ENCODE data around the gene ARHGAP27.
"Not testable (repeated sequence)": the region's sequence is repeated elsewhere in the genome, so short reads cannot be mapped to it uniquely, and the experiment has no call there.

The ARHGAP27 gene

GRCh38 chr17:45446872-45447625, 14.4 kb upstream of the ARHGAP27 start:
- DNase-seq (ENCODE audit: low spot score), result not testable (repeated sequence)

- DNase-seq (ENCODE audit: low spot score), result not testable (repeated sequence)
These were observed 13.5 kb upstream of the ARHGAP27 start for GRCh38 chr17:45445901-45446743.

- DNase-seq (ENCODE audit: low spot score), result not testable (repeated sequence)
These were observed 12.5 kb upstream of the ARHGAP27 start for GRCh38 chr17:45444856-45445820.

- not testable (repeated sequence) for DNase-seq (ENCODE audit: low spot score)
These were observed 11.6 kb upstream of the ARHGAP27 start for GRCh38 chr17:45444301-45444700.

- DNase-seq (ENCODE audit: low spot score), result not testable (repeated sequence)
These were observed 10.9 kb upstream of the ARHGAP27 start for GRCh38 chr17:45443371-45444260.

GRCh38 chr17:45441526-45442310, 9.0 kb upstream of the ARHGAP27 start:
- DNase-seq (ENCODE audit: low spot score), result no peak

- not testable (repeated sequence) for DNase-seq (ENCODE audit: low spot score)
These were observed 8.3 kb upstream of the ARHGAP27 start for GRCh38 chr17:45440839-45441515.

- DNase-seq (ENCODE audit: low spot score), result no peak
These were observed 7.6 kb upstream of the ARHGAP27 start for GRCh38 chr17:45440161-45440778.

- DNase-seq (ENCODE audit: low spot score), result no peak
These were observed 6.4 kb upstream of the ARHGAP27 start for GRCh38 chr17:45438931-45439610.

GRCh38 chr17:45437465-45438283, 5.0 kb upstream of the ARHGAP27 start:
- DNase-seq (ENCODE audit: low spot score), result no peak

GRCh38 chr17:45436625-45437464, 4.2 kb upstream of the ARHGAP27 start:
- DNase-seq (ENCODE audit: low spot score), result no peak

- DNase-seq (ENCODE audit: low spot score), result peak; percentile 86
These were observed 3.5 kb upstream of the ARHGAP27 start for GRCh38 chr17:45436161-45436560.

- no peak for DNase-seq (ENCODE audit: low spot score)
These were observed 2.8 kb upstream of the ARHGAP27 start for GRCh38 chr17:45435481-45435880.

GRCh38 chr17:45433159-45433535, 477 bp upstream of the ARHGAP27 start:
- DNase-seq (ENCODE audit: low spot score), result no peak

GRCh38 chr17:45431531-45432404, 902 bp downstream of the ARHGAP27 start:
- no peak for DNase-seq (ENCODE audit: low spot score)

Data from putamen (tissue), 1 donor.